ENCODE measurements around the gene FAM156B. TPM values are rescaled to one million over a fixed set of nuclear protein-coding genes. Genes with fewer than 3 reads are reported as not detected.
A peak's percentile ranks its signal among the peaks of the same experiment; 100 is the strongest.
"Not testable (repeated sequence)": the region's sequence is repeated elsewhere in the genome, so short reads cannot be mapped to it uniquely, and the experiment has no call there.

FAM156B gene
- total RNA-seq, 1 donor from 2014 or later = 24.1 TPM

DNA sequence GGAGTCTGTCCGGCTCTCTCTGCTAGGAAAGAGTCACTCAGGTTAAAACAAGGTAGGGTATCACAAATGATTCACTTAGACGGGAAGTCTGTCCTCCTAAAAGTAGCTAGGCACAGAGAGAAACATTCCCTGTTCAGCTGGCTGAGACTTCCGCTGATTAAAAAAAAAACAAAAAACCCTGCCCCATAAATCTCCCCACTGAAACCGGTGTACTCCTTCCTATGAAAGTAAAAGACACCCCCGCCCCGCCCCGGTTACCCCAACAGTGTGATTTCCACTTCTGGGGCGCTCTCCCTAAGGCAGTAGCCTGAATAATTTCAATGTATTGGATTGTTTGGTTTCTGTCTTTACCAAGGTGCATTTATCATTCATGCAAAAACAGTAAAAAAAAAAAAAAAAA is 692 bp upstream of the FAM156B start:
- H3K27me3 Mint-ChIP-seq (ENCODE audit: insufficient read depth); H3K4me3 Mint-ChIP-seq; intact Hi-C loops (cut with micrococcal nuclease); H3K9me3 Mint-ChIP-seq; H3K36me3 Mint-ChIP-seq (ENCODE audit: low read depth); H3K4me1 Mint-ChIP-seq (ENCODE audit: low read depth); H3K27ac Mint-ChIP-seq; DNase-seq (ENCODE audit: low spot score): not testable (repeated sequence)

DNA sequence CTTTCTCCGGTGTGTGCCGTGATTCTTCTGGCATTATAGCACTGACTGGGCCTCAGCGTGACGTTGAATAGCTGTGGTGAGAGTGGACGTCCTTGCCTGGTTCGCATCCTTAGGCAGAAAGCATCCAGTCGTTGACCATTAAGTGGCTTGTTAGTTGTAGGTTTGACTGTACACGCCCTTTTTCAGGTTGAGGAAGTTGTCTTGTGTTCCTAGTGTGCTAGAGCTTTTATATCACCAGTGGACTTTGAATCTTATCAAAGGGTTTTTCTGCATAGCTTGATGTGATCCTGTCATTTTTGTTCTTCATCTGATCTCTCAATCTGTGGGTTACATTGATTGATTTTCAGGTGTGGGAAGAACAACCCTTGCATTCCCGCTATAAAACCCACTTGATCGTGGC is 8.4 kb downstream of the FAM156B start:
- H3K4me1 Mint-ChIP-seq (ENCODE audit: low read depth); intact Hi-C loops (cut with micrococcal nuclease); H3K27ac Mint-ChIP-seq; DNase-seq (ENCODE audit: low spot score); H3K36me3 Mint-ChIP-seq (ENCODE audit: low read depth); H3K9me3 Mint-ChIP-seq; H3K27me3 Mint-ChIP-seq (ENCODE audit: insufficient read depth); H3K4me3 Mint-ChIP-seq: not testable (repeated sequence)

DNA sequence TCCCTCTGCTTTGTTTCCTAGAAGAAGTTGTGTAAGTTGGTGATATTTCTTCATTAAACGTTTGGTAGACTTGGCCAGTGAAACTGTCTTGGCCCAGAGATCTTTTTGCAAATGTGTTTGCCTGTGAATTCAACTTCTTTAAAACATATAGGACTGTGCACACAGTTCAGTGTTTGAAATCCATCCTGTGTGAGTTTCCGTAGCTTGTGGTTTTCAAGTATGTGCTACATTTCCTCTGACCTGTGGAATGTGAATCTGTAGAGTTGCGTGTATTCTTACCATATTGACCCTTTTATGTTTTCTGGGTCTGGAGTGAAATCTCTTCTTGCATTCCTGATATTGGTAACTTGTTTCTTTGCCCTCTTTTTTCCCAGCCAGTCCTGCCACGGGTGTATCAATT is 8.9 kb downstream of the FAM156B start:
- H3K4me1 Mint-ChIP-seq (ENCODE audit: low read depth); H3K27ac Mint-ChIP-seq; DNase-seq (ENCODE audit: low spot score); H3K9me3 Mint-ChIP-seq; H3K27me3 Mint-ChIP-seq (ENCODE audit: insufficient read depth); H3K4me3 Mint-ChIP-seq; H3K36me3 Mint-ChIP-seq (ENCODE audit: low read depth); intact Hi-C loops (cut with micrococcal nuclease): not testable (repeated sequence)

DNA sequence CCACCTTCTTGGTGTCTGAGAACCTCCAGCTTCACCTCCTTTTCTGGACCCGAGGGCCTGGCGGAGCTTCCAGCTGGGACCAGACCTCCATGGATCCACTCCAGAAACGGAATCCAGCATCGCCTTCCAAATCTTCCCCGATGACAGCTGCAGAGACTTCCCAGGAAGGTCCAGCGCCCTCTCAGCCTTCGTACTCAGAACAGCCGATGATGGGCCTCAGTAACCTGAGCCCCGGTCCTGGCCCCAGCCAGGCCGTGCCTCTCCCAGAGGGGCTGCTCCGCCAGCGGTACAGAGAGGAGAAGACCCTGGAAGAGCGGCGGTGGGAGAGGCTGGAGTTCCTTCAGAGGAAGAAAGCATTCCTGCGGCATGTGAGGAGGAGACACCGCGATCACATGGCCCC is 10.0 kb downstream of the FAM156B start:
- H3K36me3 Mint-ChIP-seq (ENCODE audit: low read depth); H3K27ac Mint-ChIP-seq; DNase-seq (ENCODE audit: low spot score); H3K27me3 Mint-ChIP-seq (ENCODE audit: insufficient read depth); H3K4me1 Mint-ChIP-seq (ENCODE audit: low read depth); intact Hi-C loops (cut with micrococcal nuclease); H3K9me3 Mint-ChIP-seq; H3K4me3 Mint-ChIP-seq: not testable (repeated sequence)

DNA sequence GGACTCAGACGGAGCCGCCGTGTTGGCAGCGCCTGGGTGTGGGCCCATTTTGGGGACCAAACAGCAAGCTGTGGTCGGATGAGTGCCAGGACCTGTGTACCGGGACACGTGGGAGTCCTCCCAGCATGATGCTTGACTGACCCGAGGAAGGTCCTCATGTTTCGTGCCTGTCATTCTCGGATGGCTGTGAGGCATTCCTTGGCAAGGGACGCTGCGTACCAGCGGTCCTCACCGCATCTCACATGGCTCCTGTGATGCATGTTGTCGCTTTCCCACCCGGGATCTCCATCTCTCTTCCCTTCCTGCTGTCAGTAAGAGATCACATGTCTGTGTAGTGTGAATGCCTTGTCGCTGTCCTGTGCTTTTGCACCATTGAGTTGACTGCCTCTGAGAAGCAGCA is 10.8 kb downstream of the FAM156B start:
- H3K4me3 Mint-ChIP-seq; H3K9me3 Mint-ChIP-seq; H3K27me3 Mint-ChIP-seq (ENCODE audit: insufficient read depth); H3K4me1 Mint-ChIP-seq (ENCODE audit: low read depth); DNase-seq (ENCODE audit: low spot score); H3K36me3 Mint-ChIP-seq (ENCODE audit: low read depth); H3K27ac Mint-ChIP-seq; intact Hi-C loops (cut with micrococcal nuclease): not testable (repeated sequence)

DNA sequence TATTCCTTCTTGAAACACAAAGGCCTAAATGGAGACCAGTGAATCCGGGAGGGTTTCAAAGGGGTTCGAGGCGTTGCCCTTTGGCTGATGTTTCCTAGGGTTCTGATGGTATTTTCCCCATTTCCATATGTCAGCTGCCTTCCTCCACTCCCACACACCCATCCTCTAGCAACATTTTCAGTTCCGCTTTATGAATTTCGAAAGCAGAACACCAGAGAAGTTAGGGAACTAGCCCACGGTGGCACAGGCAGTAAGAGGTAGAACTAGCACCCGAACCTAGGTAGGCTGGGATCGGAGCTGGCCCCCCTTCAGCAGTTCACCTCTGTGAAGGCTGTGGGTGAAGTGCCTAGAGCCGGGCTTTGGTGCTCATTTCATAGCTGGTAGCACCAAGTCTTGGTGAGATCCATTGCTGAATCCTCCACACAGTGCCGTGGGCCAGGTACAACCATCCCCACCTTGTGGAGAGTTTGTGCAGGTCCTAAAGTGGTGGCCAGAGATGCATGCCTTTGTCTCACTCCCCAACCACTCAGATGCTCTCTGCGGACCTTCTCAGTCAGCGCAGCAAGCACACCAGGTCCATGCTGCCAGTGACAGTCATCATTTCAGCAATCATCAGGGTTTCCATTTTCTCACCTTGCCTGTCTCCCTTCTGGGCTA is 12.3 kb downstream of the FAM156B start:
- H3K4me1 Mint-ChIP-seq (ENCODE audit: low read depth); intact Hi-C loops (cut with micrococcal nuclease); H3K9me3 Mint-ChIP-seq; H3K36me3 Mint-ChIP-seq (ENCODE audit: low read depth); H3K27me3 Mint-ChIP-seq (ENCODE audit: insufficient read depth); H3K4me3 Mint-ChIP-seq; H3K27ac Mint-ChIP-seq; DNase-seq (ENCODE audit: low spot score): not testable (repeated sequence)

DNA sequence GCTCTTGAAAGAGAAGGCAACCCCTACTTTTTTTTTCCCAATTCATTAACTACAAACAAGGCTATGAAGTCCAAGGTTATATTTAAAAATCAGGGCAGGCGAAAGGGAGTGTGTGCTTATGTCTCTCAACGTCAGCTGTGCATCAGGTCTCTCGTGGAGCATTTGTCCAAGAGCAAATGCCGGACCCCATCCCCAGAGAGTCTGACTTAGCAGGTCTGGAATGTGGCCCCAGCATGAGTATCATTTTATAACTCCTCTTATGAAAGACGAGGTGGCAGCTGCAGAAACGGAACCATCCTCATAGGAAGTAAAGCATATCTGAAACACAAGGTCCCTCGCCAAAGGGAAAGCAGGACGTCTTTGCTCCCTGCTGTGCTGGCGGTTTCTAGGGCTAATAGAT is 16.6 kb downstream of the FAM156B start:
- H3K27me3 Mint-ChIP-seq (ENCODE audit: insufficient read depth); intact Hi-C loops (cut with micrococcal nuclease); H3K36me3 Mint-ChIP-seq (ENCODE audit: low read depth); H3K4me1 Mint-ChIP-seq (ENCODE audit: low read depth); H3K27ac Mint-ChIP-seq; H3K9me3 Mint-ChIP-seq; DNase-seq (ENCODE audit: low spot score); H3K4me3 Mint-ChIP-seq: not testable (repeated sequence)

DNA sequence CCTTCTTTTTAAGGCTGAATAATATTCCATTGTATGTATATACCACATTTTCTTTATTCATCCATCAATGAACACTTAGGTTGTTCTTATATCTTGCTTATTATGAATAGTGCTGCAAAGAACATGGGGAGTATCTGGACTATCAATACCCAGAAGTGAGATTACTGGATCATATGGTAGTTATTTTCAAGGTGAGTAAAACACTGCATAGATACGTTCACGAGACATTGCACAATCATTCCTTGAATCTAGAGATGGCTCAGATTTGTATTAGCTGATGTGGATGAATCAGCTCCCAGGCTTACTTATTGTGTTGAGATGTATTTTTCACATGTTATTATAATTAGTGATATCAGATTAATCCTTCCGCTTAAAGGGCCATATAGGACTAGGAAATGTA is 17.6 kb downstream of the FAM156B start:
- DNase-seq (ENCODE audit: low spot score) = not testable (repeated sequence)

DNA sequence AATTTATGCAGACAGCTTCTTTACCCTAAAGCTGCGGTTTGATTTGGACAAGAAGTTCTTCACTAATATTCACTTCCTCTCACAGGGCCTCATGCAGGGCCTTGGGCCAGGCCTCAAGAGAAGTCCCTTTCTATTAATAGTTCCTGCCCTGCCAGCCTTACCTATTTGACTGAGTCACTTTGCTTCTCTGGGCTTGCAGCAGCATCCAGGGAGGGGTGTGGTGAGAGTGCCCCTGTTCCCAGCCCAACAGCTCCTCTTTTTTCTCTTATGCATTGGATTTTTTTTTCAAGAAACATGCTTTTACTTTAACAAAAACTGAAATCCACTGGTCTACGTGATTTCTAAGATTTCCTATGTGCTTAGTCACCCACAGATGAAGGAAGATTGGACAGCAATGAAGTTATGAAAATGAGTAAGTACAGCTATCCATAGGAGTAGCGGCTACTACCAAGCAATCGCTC is 26.7 kb downstream of the FAM156B start:
- no peak overlapping the region for H3K4me3 Mint-ChIP-seq
- H3K27ac Mint-ChIP-seq = no peak overlapping the region
- no peaks in the 10 kb centered on the region for H3K36me3 Mint-ChIP-seq (ENCODE audit: low read depth)
- no peak for DNase-seq (ENCODE audit: low spot score)
- H3K27me3 Mint-ChIP-seq (ENCODE audit: insufficient read depth) = peaks cover 5% of the 10 kb centered on the region
- H3K4me1 Mint-ChIP-seq (ENCODE audit: low read depth) = peaks cover 10% of the 10 kb centered on the region
- H3K9me3 Mint-ChIP-seq = no peaks in the 10 kb centered on the region
- intact Hi-C loops (cut with micrococcal nuclease) = no loop called here

More for the DNA sequence above, 17.6 kb downstream of the FAM156B start:
- H3K27ac Mint-ChIP-seq; intact Hi-C loops (cut with micrococcal nuclease); H3K9me3 Mint-ChIP-seq; H3K4me1 Mint-ChIP-seq (ENCODE audit: low read depth); H3K4me3 Mint-ChIP-seq; H3K36me3 Mint-ChIP-seq (ENCODE audit: low read depth); H3K27me3 Mint-ChIP-seq (ENCODE audit: insufficient read depth): not testable (repeated sequence)

DNA sequence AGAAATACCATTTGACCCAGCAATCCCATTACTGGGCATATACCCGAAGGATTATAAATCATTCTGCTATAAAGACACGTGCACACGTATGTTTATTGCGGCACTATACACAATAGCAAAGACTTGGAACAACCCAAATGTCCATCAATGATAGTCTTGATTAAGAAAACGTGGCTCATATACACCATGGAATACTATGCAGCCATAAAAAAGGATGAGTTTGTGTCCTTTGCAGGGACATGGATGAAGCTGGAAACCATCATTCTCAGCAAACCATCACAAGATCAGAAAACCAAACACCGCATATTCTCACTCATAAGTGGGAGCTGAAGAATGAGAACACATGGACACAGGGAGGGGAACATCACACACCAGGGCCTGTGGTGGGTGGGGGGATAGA is 33.1 kb downstream of the FAM156B start:
- DNase-seq (ENCODE audit: low spot score); H3K36me3 Mint-ChIP-seq (ENCODE audit: low read depth); H3K27me3 Mint-ChIP-seq (ENCODE audit: insufficient read depth); H3K4me1 Mint-ChIP-seq (ENCODE audit: low read depth); intact Hi-C loops (cut with micrococcal nuclease); H3K4me3 Mint-ChIP-seq; H3K27ac Mint-ChIP-seq; H3K9me3 Mint-ChIP-seq: not testable (repeated sequence)

DNA sequence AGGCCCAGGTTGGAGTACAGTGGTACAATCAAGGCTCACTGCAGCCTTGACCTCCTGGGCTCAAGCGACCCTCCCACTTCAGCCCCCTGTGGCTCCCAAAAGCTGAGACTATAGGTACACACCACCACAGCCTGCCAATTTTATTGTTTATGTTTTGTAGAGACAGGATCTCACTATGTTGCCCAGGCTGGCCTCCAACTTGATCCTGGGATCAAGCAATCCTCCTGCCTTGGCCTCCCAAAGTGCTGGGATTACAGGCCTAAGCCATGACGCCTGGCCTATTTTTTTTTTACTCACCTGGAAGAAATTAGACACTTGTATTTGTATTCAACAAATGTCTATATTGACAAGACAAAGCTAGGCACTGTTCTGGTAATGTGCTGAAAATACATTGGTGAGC is 36.1 kb downstream of the FAM156B start:
- Mint-ChIP-seq H3K4me3 (no peak overlapping the region), H3K27ac (no peak overlapping the region), H3K4me1 (ENCODE audit: low read depth) (no peaks in the 10 kb centered on the region), H3K36me3 (ENCODE audit: low read depth) (no peaks in the 10 kb centered on the region), H3K9me3 (no peaks in the 10 kb centered on the region), H3K27me3 (ENCODE audit: insufficient read depth) (no peaks in the 10 kb centered on the region)
- no peak for DNase-seq (ENCODE audit: low spot score)
- intact Hi-C loops (cut with micrococcal nuclease) = no loop called here

DNA sequence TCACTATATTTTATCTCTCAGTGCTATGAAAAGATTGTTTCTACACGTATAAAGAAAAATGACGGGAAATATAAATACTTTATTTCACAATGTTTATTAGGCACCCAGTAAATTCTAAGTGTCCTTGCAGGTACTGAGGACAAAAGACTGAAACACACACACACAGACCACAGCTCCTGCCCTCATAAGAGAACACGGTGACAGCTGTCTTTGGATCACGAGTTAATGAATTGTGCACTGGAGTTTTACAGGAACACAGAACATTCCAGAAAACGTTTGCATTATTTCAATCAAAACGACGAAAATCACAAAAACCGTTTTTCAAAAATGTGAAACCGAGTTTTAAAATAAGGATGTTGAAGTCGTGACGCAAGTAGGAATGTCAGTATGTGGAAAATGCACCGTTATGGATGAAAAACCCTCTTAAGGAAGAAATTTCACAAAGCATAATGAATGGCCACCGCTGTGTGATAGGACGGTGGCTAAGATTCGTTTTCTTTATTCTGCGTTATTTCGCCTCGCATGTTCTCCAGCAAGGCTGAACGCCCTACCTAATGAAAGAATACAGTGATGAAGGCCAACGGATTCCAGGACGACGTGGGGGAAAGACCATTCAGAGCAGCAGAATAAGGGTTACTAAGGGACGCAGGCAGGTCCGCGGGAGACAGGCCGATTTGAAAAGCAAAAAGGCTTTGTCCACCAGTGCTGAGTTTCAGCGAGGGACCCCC is 37.0 kb downstream of the FAM156B start:
- Mint-ChIP-seq H3K36me3 (ENCODE audit: low read depth) (no peaks in the 10 kb centered on the region), H3K4me1 (ENCODE audit: low read depth) (no peaks in the 10 kb centered on the region), H3K27me3 (ENCODE audit: insufficient read depth) (no peaks in the 10 kb centered on the region), H3K4me3 (peak overlapping the region; percentile 85), H3K9me3 (no peaks in the 10 kb centered on the region), H3K27ac (peak overlapping the region; percentile 98)
- DNase-seq (ENCODE audit: low spot score) = no peak
- intact Hi-C loops (cut with micrococcal nuclease) = no loop called here

DNA sequence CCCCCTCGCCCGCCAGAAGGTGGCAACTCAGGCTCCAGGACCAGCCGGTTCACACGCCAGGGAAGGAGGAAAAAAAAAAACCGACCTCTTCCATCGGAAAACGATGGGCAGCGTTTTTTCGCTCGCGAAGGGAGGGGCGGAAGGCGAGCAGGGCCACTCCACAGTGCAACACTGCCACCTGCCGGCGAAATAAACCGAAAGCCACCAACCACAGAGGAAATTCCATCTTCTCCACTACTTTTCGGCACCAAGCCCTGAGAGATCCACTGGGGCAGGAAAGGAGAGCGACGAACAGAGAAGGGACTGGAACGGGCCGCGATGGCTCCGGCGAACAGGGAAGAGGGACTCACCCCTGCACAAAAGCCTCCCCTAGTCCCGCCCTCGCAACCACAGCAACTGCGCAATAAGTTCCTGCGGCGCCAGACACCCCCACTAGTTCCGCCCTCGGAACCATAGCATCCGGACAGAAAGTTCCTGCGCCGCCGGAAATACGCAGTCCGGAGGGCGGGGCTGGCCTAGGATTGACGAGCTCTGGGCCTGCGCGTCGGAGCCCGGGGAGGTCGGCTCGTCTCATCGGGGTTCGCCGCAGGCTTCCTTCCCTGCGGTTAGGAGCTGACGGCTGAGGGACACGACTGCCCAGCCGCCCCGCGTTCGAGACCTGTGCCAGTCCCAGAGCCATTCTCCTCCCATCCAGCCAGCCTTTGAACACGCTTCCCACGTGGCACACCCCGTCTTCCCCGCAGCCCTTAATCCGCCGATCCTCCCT is 37.8 kb downstream of the FAM156B start:
- Mint-ChIP-seq H3K36me3 (ENCODE audit: low read depth) (no peaks in the 10 kb centered on the region), H3K27me3 (ENCODE audit: insufficient read depth) (no peaks in the 10 kb centered on the region), H3K4me1 (ENCODE audit: low read depth) (no peaks in the 10 kb centered on the region), H3K4me3 (peak overlapping the region; percentile 85), H3K27ac (peak overlapping the region; percentile 98), H3K9me3 (no peaks in the 10 kb centered on the region)
- DNase-seq (ENCODE audit: low spot score) = peak; percentile 85
- intact Hi-C loops (cut with micrococcal nuclease) = no loop called here
